AG04449 (cell line): ENCODE measurements around the gene PRDX2.
"Not testable (repeated sequence)": the region's sequence is repeated elsewhere in the genome, so short reads cannot be mapped to it uniquely, and the experiment has no call there.

ENCODE experiments used
- CTCF ChIA-PET: fragments of 350-600 bp; formaldehyde crosslinking; extraction: SDS; loops from one replicate; lab custom pipeline; 2021; ENCODE audit warnings: antibody characterized with exemption; lab: Yijun Ruan, JAX
- POLR2A ChIA-PET: fragments of 400-600, 350-600 bp; formaldehyde crosslinking; extraction: SDS; loops from one replicate; lab custom pipeline; 2020; ENCODE audit warnings: antibody characterized with exemption, inconsistent platforms; lab: Yijun Ruan, JAX
- DNase-seq: peaks from one replicate; pipeline ENCODE4 v3.0.0-alpha.2; 2010; ENCODE audit warnings: low read depth, low spot score
- H3K4me3 ChIP-seq: 2 replicates; pipeline ENCODE4 v1.5.1; 2011; ENCODE audit warnings: low read depth, mild to moderate bottlenecking, control low read depth, low read length
- TF ChIP-seq, protein P1 (sequence below): IDR thresholded peaks from one replicate; pipeline ENCODE4 v1.5.1; 2011; ENCODE audit warnings: mild to moderate bottlenecking, moderate library complexity, low read length, control low read depth, inconsistent platforms; ENCODE audit not compliant: insufficient read depth; ENCODE audit errors: missing control alignments

PRDX2 gene

DNA sequence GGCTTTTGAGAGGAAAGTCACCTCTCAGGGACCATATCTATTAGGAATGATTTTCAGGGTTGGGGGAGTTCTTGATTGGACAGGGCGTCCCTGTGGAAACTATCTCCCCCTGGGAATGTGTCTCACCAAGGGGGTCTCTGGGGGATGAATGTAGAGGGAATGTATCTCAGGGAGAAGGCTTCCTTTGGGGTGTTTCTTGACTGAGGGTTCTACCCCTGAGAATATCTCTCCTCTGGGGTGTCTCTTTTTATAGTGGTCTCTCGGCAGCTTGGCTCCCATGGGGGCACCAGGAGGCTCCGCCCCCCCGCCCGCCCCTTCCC is 31.8 kb upstream of the PRDX2 start:
- DNase-seq, result no peak
- ChIA-PET CTCF (interaction anchor here (1.4 kb wide), 1 partner anchor 78 kb away, joined by 3 read pairs; no protein-coding TSS in a partner anchor), POLR2A (no interaction called here)
- H3K4me3 ChIP-seq, result no peak overlapping the region
- TF ChIP-seq, protein P1, sequence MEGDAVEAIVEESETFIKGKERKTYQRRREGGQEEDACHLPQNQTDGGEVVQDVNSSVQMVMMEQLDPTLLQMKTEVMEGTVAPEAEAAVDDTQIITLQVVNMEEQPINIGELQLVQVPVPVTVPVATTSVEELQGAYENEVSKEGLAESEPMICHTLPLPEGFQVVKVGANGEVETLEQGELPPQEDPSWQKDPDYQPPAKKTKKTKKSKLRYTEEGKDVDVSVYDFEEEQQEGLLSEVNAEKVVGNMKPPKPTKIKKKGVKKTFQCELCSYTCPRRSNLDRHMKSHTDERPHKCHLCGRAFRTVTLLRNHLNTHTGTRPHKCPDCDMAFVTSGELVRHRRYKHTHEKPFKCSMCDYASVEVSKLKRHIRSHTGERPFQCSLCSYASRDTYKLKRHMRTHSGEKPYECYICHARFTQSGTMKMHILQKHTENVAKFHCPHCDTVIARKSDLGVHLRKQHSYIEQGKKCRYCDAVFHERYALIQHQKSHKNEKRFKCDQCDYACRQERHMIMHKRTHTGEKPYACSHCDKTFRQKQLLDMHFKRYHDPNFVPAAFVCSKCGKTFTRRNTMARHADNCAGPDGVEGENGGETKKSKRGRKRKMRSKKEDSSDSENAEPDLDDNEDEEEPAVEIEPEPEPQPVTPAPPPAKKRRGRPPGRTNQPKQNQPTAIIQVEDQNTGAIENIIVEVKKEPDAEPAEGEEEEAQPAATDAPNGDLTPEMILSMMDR, result no peak

DNA sequence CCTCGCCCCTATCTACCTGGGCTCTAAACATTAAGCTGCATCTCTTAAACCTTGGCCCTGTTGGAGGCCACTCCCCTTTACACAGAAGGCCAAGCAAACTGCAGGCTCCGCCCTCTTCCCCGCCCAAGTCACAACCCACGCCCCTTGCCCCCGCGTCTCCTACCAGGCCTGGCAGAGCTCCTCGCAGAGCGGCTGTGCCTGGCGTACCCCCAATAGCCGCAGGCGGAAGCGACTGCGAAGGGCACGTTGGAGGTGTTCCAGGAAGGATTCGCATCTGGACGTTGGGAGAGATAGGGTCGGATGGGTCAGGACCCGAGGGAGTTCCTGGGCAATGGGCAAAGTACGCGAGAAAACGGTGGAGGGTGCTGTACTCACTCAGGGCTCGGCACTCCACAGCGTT is 26.9 kb upstream of the PRDX2 start:
- TF ChIP-seq, protein P1, result no peak
- ChIA-PET POLR2A (interaction anchor here (0.8 kb wide), 1 partner anchor 37 kb away, joined by 6 read pairs; the partner anchor contains the start of gene JUNB), CTCF (interaction anchor here (0.7 to 2.0 kb wide), 4 partner anchors 16 to 87 kb away, joined by 3 to 8 read pairs (median 4); no protein-coding TSS in a partner anchor)
- no peak overlapping the region for H3K4me3 ChIP-seq
- DNase-seq, result no peak

GRCh38 chr19:12825254-12826131 is 23.9 kb upstream of the PRDX2 start:
- H3K4me3 ChIP-seq, result peak overlapping the region; percentile 12; the same call in 1 of the 2 replicates
- DNase-seq, result no peak
- TF ChIP-seq, protein P1, result peak; percentile 46
- ChIA-PET CTCF (interaction anchor here (0.6 to 3.4 kb wide), 12 partner anchors 9 to 420 kb away, joined by 3 to 23 read pairs (median 6); partner anchors contain the start of genes GCDH and RTBDN), POLR2A (no interaction called here)

GRCh38 chr19:12821761-12822160 is 20.2 kb upstream of the PRDX2 start:
- POLR2A ChIA-PET, result no interaction called here
- CTCF ChIA-PET, result interaction anchor here (0.7 to 2.3 kb wide), 5 partner anchors 9 to 45 kb away, joined by 3 to 8 read pairs (median 3); no protein-coding TSS in a partner anchor
- no peak for DNase-seq
- no peak overlapping the region for H3K4me3 ChIP-seq
- TF ChIP-seq, protein P1, result no peak

- POLR2A ChIA-PET, DNase-seq: not testable (repeated sequence)
- CTCF ChIA-PET, result interaction anchor here (0.8 to 4.6 kb wide), 6 partner anchors 21 to 60 kb away, joined by 3 to 15 read pairs (median 6); no protein-coding TSS in a partner anchor
These were observed 16.2 kb upstream of the PRDX2 start for GRCh38 chr19:12817810-12818209.

GRCh38 chr19:12817188-12817587 is 15.6 kb upstream of the PRDX2 start:
- DNase-seq, H3K4me3 ChIP-seq, POLR2A ChIA-PET: not testable (repeated sequence)
- CTCF ChIA-PET, result interaction anchor here (0.8 to 4.6 kb wide), 4 partner anchors 21 to 57 kb away, joined by 3 to 15 read pairs (median 6); no protein-coding TSS in a partner anchor

More at GRCh38 chr19:12817810-12818209, 16.2 kb upstream of the PRDX2 start:
- not testable (repeated sequence) for H3K4me3 ChIP-seq

GRCh38 chr19:12815088-12815487 is 13.5 kb upstream of the PRDX2 start:
- POLR2A ChIA-PET, result no interaction called here
- TF ChIP-seq, protein P1, result no peak
- DNase-seq, result no peak
- H3K4me3 ChIP-seq, result no peak overlapping the region
- CTCF ChIA-PET, result interaction anchor here (0.6 to 3.6 kb wide), 6 partner anchors 10 to 49 kb away, joined by 4 to 15 read pairs (median 4); partner anchors contain the start of gene RTBDN
